ENCODE measurements around the gene DHTKD1. TPM values are rescaled to one million over a fixed set of nuclear protein-coding genes. Genes with fewer than 3 reads are reported as not detected.

DHTKD1 gene
- total and polyA plus RNA-seq, 2 of the 4 experiments (the other 2 are of a cell fraction) = 13.9 to 20.3 TPM

DNA sequence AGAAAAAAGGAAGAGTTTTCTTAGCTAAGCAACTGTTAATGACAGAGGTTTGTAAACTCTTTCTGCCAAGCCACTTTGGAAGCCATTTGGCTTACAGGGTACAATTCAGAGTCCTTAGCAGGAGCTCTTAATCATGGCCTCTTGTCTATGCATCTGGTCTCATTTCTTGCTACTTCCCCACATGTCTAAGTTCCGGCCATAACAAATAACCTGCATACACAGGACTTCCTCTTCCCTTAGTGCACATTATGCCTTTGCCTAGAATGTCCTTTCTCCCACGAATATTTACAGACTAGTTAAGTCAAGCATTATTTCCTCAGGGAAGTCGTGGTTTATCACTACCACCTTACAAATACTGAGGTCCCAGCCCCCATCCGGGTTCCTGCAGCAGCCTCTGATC, 17.5 kb upstream of the DHTKD1 start:
- H2BK20ac ChIP-seq (ENCODE audit: low read depth, low read length) = no peak overlapping the region
- H3K27ac ChIP-seq (ENCODE audit: insufficient read depth, low read length) = no peak overlapping the region
- no peaks in the 10 kb centered on the region for H3K4me1 ChIP-seq (ENCODE audit: control insufficient read depth, insufficient read depth, low read length)
- H4K91ac ChIP-seq (ENCODE audit: insufficient read depth, low read depth, low read length) = no peak overlapping the region
- H2AFZ ChIP-seq (replicated peaks; ENCODE audit: low read length, poor library complexity) = no peak overlapping the region
- no peak overlapping the region for H2AK5ac ChIP-seq (ENCODE audit: low read depth, low read length)
- H3K4ac ChIP-seq (ENCODE audit: low read depth, low read length) = no peak overlapping the region
- no peaks in the 10 kb centered on the region for H4K20me1 ChIP-seq (ENCODE audit: insufficient read depth, low read length)
- H3K4me3 ChIP-seq (ENCODE audit: insufficient read depth, low read depth, low read length) = no peak overlapping the region
- no peaks in the 10 kb centered on the region for H3K9me1 ChIP-seq (ENCODE audit: insufficient read depth, low read length)
- H2BK5ac ChIP-seq (ENCODE audit: low read depth, low read length, poor library complexity, severe bottlenecking) = no peak overlapping the region
- ATAC-seq (ENCODE audit: low read depth) (no peak), DNase-seq (no peak)
- no peak overlapping the region for H3K23ac ChIP-seq (ENCODE audit: low read depth, low read length)
- no peaks in the 10 kb centered on the region for H3K79me1 ChIP-seq (ENCODE audit: low read depth in 1 of 2, low read length in 2 of 2)
- 55% methylated on average over 2 of the region's 4 CpGs; no CpG with 5 or more reads in 1 of the 2 experiments for WGBS, 2 experiments (ENCODE audit: extremely low coverage in 2 of 2, insufficient read length in 1 of 2)
- no peak overlapping the region for H4K5ac ChIP-seq (ENCODE audit: low read depth, low read length)
- no peak overlapping the region for H3K18ac ChIP-seq (ENCODE audit: low read depth, low read length)
- TF ChIP-seq SMC3 (IDR thresholded peaks at IDR 0.05; ENCODE audit: low read depth, low read length) = no peak
- TF ChIP-seq USF2 (IDR thresholded peaks at IDR 0.05; ENCODE audit: low read depth, low read length) = no peak
- no peak for TF ChIP-seq RCOR1 (IDR thresholded peaks at IDR 0.05; ENCODE audit: insufficient replicate concordance, low read length)
- TF ChIP-seq POLR2A (IDR thresholded peaks at IDR 0.05; ENCODE audit: low read depth, low read length) = no peak
- no peak for TF ChIP-seq BHLHE40 (IDR thresholded peaks at IDR 0.05; ENCODE audit: low read depth, low read length)
- no peak overlapping the region for H2AK9ac ChIP-seq (replicated peaks; ENCODE audit: low read depth, low read length, poor library complexity)
- H3K56ac ChIP-seq (ENCODE audit: extremely low read depth, insufficient read depth, low read length) = no peak overlapping the region
- H4K8ac ChIP-seq (ENCODE audit: low read depth in 2 of 2, low read length in 2 of 2) = no peak overlapping the region
- no peak overlapping the region for H2BK120ac ChIP-seq (ENCODE audit: low read depth, low read length)
- CTCF ChIA-PET = interaction anchor here (0.7 kb wide), 1 partner anchor 39 kb away, joined by 11 read pairs; no protein-coding TSS in a partner anchor
- H3K9me3 ChIP-seq (ENCODE audit: control insufficient read depth, insufficient read depth, low read length) = no peaks in the 10 kb centered on the region
- in situ Hi-C loops (cut with MboI; ENCODE audit: low sequenced_read_pairs) = no loop called here
- BruUV-seq (replicated peaks) = no TSS peak
- dilution Hi-C loops (cut with HindIII; ENCODE audit: low sequenced_read_pairs, unreplicated experiment) = no loop called here
- intact Hi-C loops (cut with micrococcal nuclease) = no loop called here
- no peak overlapping the region for H2BK15ac ChIP-seq (ENCODE audit: low read depth, low read length)
- H3K14ac ChIP-seq (replicated peaks; ENCODE audit: low read depth, low read length) = no peak overlapping the region
- no peak overlapping the region for H3K9ac ChIP-seq (ENCODE audit: low read depth, low read length)
- H3K36me3 ChIP-seq (ENCODE audit: control insufficient read depth, insufficient read depth, low read length) = no peaks in the 10 kb centered on the region
- H3K27me3 ChIP-seq (ENCODE audit: control insufficient read depth, insufficient read depth, low read length) = no peaks in the 10 kb centered on the region
- H3K4me2 ChIP-seq (ENCODE audit: low read depth, low read length) = no peak overlapping the region
- POLR2A ChIA-PET (ENCODE audit: unreplicated experiment) = no interaction called here

All from IMR-90 (cell line).